ENCODE measurements around the gene SOX6.

DNA sequence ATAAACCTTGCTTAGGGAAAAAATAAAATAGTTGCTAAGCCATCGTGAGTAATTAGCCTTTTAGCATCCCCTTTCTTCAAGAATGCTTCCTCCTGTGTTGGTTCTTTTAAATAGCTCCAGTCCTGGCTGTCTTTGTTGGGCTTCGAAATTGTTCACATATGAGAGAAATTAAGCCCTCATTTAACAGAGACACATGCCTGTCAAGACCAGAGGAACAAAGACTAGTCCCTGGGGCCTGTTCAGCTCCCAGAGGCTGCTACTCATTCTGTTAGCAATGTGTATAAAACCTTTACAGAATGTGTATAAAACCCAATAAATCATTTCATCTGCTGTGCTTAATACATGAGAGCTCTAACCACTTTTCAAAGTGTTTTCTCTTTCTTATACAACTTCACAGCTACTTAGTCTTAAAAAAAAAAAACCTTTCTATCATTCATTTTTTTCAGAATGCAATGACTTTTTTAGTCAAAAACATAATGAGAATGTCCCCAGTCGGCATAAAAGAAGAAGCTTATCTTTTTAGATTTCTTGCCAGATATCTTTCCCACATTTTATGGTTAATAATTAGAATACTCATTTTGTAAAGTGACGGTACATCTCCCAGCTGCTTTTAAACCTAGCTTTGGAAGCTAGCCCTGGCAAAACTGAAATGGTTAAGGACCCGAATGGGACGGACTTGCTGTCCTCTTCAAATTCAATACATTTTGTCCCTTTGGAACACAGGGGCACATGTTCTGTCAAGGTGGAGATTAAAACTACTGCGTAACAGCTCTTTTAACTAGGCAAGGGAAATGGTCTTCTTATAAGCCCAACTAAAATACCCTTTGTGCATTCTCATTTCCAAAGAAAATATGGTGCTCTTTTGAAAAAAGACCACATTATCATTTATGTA, 186.1 kb downstream of the SOX6 start:
- TF ChIP-seq, protein P1, sequence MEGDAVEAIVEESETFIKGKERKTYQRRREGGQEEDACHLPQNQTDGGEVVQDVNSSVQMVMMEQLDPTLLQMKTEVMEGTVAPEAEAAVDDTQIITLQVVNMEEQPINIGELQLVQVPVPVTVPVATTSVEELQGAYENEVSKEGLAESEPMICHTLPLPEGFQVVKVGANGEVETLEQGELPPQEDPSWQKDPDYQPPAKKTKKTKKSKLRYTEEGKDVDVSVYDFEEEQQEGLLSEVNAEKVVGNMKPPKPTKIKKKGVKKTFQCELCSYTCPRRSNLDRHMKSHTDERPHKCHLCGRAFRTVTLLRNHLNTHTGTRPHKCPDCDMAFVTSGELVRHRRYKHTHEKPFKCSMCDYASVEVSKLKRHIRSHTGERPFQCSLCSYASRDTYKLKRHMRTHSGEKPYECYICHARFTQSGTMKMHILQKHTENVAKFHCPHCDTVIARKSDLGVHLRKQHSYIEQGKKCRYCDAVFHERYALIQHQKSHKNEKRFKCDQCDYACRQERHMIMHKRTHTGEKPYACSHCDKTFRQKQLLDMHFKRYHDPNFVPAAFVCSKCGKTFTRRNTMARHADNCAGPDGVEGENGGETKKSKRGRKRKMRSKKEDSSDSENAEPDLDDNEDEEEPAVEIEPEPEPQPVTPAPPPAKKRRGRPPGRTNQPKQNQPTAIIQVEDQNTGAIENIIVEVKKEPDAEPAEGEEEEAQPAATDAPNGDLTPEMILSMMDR (optimal IDR thresholded peaks at IDR 0.05 in 1 of 3, IDR thresholded peaks at IDR 0.05 in 1 of 3, conservative IDR thresholded peaks at IDR 0.05 in 1 of 3; ENCODE audit: extremely low read depth in 1 of 3, insufficient read depth in 2 of 3, low read length in 3 of 3) = no peak
- TF ChIP-seq EZH2 (IDR thresholded peaks at IDR 0.05; ENCODE audit: low read length) = no peak

Measured in keratinocyte (primary cell).